HG03342 (cell line): Measurements from ENCODE around the gene MLLT3.

Source experiments
- ATAC-seq: cut with Tn5 transposase; IDR thresholded peaks from one replicate; pipeline ENCODE4 v1.9.1; 2021; ENCODE audit warnings: mild to moderate bottlenecking, moderate library complexity; ENCODE audit not compliant: unreplicated experiment

Gene MLLT3

DNA sequence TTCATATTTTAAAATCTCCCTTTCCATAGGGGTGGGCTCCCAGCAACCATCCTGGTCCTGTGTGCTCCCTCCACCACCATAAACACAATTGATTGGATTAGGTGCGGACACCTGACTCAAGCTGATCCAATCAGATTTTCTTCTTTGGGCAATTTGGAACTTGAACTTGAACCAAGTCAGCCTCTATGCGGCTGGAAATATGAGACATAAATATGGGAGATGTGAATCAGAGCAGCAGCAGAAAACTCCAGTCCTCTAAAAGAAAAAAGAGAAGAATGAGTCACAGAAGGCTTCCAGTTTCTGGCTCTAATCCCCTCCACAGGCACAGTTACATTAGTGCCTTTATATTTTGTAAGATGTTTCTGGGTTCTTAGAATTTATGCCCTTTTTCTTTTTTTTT lies 306.6 kb downstream of the MLLT3 start:
- no peak for ATAC-seq

DNA sequence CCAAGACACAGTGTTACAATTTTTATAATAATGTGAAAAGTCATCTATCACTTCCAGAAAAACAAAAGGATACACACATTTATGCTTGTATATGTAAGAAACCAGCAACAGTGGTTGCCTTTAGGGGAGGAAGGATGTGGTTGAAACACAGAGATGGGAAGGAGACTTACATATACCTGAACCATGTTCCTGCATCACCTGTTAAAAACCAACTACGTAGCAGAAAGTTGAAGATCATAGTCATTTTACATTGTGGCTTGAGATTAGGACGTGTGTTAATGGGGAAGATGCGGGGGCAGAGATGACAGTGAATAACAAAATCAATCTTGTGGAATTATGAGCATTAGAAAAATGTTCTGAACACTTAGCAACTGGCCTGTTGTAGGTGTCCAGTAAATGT lies 307.3 kb downstream of the MLLT3 start:
- no peak for ATAC-seq

DNA sequence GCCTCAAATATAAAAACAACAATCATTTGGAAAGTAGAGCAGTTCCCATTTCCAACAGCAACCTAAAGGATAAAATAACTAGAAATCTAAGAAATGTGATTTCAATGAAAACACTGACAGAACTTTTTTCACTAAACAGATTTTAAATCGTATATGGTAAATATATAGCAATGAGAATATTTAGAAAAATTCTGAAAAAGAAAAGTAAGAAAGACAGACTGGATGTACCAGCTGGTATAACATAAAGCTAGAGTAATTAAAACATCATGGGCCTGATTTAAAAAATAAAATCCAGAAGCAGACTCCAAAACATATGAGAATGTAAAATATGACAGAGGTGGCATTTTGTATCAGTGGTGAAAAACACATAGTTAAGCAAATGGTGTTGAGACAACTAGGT lies 308.9 kb downstream of the MLLT3 start:
- no peak for ATAC-seq

DNA sequence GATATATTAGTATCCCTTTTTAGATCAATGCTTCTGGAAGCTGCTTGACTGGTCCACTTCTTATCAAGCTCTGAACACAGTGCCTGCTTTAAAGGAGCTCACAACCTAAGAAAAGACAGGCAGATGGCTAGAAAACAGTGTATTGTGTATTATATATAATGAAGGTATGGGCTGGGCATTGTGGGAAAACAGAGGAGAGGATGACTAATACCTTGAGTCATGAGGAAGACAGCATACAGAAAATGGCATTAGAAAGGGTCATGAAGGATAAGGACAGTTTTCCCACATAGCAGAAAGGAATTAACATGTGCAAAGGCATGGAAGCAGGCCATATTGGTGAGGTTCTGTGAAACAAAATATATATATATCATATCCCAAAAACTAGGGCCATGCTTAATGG lies 309.6 kb downstream of the MLLT3 start:
- ATAC-seq: no peak

DNA sequence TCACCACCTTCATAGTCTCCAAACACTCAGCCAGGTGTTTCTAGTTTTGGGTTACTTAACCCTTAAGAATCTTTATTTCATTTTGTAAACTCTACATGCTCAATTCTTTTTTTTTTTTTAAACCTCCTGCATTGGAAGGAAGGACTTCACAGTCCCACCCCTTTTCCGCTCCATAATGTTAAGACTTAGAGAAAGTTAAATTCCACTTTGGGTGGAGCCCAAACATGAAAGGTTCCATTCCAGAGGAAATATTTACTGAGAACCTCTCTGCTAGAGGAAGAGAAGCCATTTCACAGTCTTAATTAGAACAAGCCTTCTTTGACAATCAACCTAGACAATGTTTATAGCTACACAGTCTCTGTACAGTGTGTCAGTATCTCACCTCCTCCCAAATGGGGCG lies 312.3 kb downstream of the MLLT3 start:
- ATAC-seq: no peak

DNA sequence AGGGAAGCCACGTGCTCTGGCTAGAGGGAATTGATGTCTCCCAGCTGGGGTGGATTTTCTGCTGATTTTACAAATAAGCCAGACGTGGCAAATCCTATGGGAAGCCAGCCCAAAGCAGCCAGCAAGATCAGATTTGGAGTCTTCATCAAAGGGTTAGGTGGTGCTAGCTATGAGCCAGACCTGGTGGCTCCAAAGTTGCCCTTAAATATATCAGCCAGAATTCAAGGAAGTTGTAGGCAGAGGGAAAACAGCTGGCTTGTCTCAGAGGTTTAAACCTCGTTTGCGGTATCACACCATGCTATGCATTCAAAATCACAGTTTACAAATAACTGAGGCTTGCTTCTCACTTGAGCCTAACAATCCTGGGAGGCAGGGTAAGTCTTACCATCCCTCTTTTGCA lies 313.2 kb downstream of the MLLT3 start:
- ATAC-seq: no peak

DNA sequence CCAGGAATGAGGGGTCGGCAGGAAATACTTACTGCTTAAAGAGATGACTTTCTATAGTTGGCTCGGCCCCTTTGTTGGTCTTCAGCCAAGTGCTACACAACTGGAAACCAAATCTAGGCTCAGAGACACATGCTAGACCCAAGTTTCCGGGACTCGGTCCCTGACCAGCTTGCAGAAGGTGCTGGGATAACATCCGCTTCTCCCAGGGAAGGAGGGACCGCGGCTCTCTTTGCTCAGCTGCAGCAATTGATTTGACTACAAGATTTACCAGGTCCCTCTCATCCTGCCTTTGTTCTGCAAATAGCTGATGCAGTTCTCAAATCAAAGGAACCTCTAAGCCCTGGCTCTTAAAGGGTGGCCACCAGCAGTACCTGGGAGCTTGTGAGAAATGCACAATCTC lies 314.7 kb downstream of the MLLT3 start:
- no peak for ATAC-seq

DNA sequence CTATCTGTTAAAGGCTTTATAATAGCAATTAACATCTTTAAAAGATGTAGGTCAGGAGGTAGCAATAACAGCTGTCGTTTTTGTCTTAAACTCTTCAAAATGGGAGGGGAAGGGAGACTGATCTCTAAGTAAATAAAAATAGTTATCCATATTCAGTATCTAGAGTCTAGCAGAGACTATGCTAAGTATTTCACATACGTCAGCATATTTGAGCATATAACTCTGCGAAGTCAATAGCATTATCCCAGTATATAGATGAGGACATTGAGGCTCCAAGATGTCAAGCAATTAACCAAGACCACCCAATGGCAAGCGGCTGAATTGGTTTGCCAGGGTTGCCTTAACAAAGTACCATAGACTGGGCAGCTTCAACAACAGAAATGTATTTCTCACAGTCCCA lies 316.8 kb downstream of the MLLT3 start:
- no peak for ATAC-seq

DNA sequence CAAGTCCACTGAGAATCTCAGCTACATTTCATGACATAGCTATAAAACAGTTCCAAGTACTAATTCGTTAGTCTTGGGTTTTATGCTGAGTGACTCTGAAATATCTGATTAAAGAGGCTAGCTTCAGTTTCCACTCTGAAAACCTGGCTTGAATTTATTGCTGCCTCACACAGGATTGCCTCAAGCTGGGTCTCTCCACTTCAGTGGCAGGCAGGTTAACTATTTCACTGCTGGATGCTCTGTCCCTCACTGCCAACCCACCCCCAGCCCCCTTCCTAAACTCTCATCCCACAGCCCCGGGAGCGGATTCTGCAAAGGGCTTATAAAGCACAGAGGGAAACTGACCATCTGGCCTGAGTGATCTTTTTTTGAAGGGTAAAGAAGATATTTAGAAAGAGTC lies 318.3 kb downstream of the MLLT3 start:
- ATAC-seq: no peak

DNA sequence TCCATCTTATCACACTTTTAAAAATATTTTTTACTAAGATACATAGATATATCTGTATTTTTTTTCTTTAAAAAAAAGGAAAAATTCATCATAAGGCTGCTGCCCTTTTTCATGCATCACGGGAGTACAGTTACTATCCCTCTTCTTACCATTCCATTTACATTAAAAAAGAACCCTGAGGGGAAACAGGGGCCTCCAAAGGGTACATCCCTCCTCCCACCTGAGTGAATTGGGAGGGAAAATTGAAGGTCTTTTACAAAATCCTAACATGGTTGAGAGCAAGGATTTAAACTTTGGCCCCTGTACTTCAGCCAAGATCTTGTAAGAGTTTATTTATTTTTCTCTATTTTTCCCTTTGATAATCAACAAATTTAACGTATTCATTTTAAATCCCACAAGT lies 319.2 kb downstream of the MLLT3 start:
- ATAC-seq: no peak

DNA sequence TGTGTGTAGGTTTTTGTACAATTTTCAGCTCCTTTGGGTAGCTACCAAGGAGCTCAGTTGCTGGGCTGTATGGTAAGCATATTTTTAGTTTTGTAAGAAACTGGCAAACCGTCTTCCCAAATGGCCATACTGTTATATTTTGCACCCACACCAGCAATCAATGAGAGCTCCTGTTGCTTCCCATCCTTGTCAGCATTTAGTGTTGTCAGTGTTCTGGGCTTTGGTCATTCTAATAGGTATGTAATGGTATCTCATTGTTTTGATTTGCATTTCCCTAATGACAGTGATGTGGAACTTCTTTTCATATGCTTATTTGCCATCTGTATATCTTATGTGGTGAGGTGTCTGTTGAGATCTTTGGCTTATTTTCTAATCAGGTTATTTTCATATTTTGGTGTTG lies 320.1 kb downstream of the MLLT3 start:
- ATAC-seq: no peak

DNA sequence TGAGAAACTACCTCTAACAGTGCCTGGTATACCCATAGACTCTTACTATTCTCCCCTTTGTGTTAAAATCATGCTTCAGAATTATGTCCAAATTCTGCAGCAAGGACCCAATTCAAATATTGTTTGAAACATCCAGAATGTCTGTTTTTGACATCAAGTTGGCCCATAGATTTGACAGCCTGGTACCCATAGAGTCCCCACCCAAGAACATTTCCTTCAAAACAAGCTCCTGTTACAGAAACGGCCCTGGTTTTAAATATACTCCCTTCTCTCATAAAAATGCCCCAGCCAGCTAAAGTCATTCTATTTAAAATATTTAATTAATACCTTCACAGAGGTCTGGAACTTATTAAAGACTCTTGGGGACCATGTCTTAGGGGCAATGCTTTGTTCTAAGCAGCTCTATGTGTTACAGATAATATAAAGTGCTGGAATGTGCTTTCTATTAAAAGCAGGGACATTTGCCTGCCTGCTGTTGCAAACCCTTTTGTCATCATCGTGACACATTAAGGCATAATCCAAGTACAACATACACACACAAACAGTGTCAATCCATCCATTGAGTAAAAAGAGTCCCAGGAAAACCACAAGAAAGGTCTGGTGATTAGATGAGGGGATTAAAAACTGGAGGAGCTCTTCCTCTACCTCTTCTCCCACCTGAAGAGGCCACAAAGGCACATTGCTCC lies 321.7 kb downstream of the MLLT3 start:
- no peak for ATAC-seq

DNA sequence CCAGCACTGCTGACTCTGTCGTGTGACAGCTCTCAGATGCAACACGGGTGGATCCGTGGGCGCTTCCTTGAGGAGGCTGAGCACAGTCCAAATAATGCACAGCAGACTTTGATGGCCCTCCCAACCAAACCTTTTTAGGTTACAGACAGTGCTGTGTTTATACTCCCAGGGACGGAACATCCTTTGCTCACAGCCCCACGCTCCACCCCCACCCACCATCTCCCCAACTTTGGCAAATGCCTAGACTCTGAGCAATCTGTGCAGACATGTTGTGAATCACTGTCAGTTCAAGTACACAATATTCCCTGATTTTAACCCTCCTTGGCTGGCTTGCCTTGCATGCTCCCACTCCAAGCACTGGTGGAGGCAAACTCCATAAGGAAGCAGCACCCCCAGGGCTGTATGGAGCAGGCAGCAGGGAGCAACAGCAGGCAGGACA lies 324.6 kb downstream of the MLLT3 start:
- ATAC-seq: no peak

DNA sequence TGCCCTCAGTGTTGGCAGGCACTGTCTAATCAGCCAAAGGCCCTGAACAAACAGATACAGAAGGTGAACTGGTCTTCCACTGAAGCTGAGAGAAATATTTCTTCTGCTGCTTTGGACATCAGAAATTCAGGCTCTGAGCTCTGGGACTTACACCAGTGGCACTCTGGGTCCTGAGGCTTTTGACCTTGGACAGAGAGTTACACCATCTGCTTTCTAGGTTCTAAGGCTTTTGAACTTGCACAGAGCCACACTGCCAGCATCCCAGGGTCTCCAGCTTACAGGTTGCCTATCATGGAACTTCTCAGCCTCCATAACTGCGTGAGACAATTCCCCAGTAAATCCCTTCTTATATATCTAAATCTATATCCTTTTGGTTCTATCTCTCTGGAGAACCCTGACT lies 326.7 kb downstream of the MLLT3 start:
- no peak for ATAC-seq

DNA sequence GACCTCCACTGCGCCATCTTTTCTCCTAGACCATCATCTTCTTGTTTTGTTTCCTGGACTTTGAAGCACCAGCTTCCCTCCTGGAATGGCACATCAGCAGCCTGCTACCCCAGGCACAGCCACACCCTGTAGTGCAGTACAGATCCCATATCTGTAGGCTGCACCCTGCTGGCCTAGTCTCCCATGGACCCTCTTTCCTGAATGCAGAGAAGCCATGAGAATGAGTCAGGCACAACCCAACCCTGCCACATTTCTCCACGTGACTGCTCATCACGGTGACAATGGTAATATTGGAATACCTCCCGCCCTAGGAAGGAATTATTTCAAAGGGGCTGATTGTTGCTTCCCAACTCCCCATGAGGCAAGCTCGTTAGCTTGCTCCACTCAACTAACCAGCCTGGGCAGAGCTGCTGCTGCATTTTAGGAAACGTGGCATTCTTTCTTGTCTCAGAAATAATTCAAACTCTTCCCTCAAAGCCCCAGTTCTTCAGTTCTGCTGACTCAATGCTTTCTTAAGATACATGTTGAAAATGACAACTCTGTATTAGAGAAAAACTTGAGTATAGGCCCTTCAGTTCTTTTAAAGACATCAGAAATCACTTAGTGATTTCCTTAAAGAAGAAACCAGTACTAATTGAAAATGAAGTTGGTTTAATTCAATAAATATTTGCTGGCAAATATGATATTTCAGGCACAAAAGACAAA lies 328.1 kb downstream of the MLLT3 start:
- no peak for ATAC-seq

DNA sequence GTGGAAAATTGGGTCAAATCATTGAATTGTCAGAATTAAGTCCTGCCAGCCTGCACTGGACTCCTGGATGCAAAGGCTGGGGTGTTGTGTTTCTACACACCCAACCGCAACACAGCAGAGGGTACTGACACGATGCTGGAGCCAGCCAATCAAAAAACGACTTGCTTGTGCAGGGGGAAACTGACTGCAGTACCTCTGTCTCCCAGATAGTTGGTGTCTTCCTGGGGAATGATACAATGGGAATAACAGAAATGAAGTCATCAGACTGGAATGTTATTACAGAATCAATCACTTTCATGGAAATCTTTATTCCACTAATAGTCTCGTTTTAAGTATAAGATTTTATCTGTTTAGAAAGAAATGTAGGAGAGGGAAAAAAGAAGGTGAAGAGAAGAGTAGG lies 330.3 kb downstream of the MLLT3 start:
- ATAC-seq: no peak
